K562 treated with DMSO at 1 percent for 4 hours (cell line): ENCODE data around the gene DACT3. TPM values are rescaled to one million over a fixed set of nuclear protein-coding genes. Genes with fewer than 3 reads are reported as not detected.

ENCODE experiments used
- total RNA-seq: library from RNA; unstranded; fragments of 300-600 nt; gene quantifications from 2 replicates; pipeline ENCODE4 v1.2.3, GENCODE V29; 2022; ENCODE audit not compliant: insufficient read depth

Gene DACT3
- 2.6 and 2.9 TPM in 2 replicates for total RNA-seq

GRCh38 chr19:46661020-46661731, at the start of gene DACT3:
DACT3 (minus strand) TSS chr19:46661182; CDS start chr19:46661064, 118 bp downstream.

GRCh38 chr19:46635920-46636761, 24.8 kb downstream of the DACT3 start, which contains the start of gene GNG8:
GNG8 (minus strand) TSS chr19:46636202; CDS start chr19:46634682, 1,520 bp downstream.

GRCh38 chr19:46624958-46625661, 35.9 kb downstream of the DACT3 start, which contains the start of gene PTGIR:
PTGIR (minus strand) TSS chr19:46625089; CDS start chr19:46624225, 864 bp downstream.

GRCh38 chr19:46601318-46602224, 59.4 kb downstream of the DACT3 start, which contains the start of gene CALM3:
CALM3 (plus strand) TSS chr19:46601330; CDS start chr19:46601435, 105 bp downstream.

Other genes with a start within 250 kb of the DACT3 start
- 2.3 and 2.4 TPM in 2 replicates for gene CCDC8, start 247.6 kb downstream of the DACT3 start, total RNA-seq
- not detected in 2 replicates for gene PNMA8C, start 232.2 kb downstream of the DACT3 start, total RNA-seq
- 9.4 and 10.7 TPM in 2 replicates for gene PNMA8A, start 189.6 kb downstream of the DACT3 start, total RNA-seq
- not detected in 2 replicates for gene PNMA8B, start 165.3 kb downstream of the DACT3 start, total RNA-seq
- 289 and 310 TPM in 2 replicates for gene CALM3, start 59.9 kb downstream of the DACT3 start, total RNA-seq
- gene PTGIR, start 36.1 kb downstream of the DACT3 start, total RNA-seq = not detected in 2 replicates
- gene GNG8, start 25.0 kb downstream of the DACT3 start, total RNA-seq = not detected in 2 replicates
- 42.6 and 43.7 TPM in 2 replicates for gene PRKD2, start 55.9 kb upstream of the DACT3 start, total RNA-seq
- gene FKRP, start 84.9 kb upstream of the DACT3 start, total RNA-seq = 47.2 and 58.0 TPM in 2 replicates
- 73.2 and 80.0 TPM in 2 replicates for gene STRN4, start 85.3 kb upstream of the DACT3 start, total RNA-seq
- 473 and 519 TPM in 2 replicates for gene SLC1A5, start 127.4 kb upstream of the DACT3 start, total RNA-seq
- 413 and 467 TPM in 2 replicates for gene AP2S1, start 189.7 kb upstream of the DACT3 start, total RNA-seq
- gene ARHGAP35, start 199.8 kb upstream of the DACT3 start, total RNA-seq = 19.3 and 25.7 TPM in 2 replicates